COR-L47 (cell line): ENCODE results near the gene ANO1.

ENCODE experiments used
- DNase-seq: peaks from one replicate; lab custom pipeline; 2025; lab: John Stamatoyannopoulos, UW

ANO1 gene

GRCh38 chr11:70164705-70165104 lies 86.6 kb downstream of the ANO1 start:
- no peak for DNase-seq

- DNase-seq, result no peak
These were observed 89.0 kb downstream of the ANO1 start for GRCh38 chr11:70167120-70167519.

DNA sequence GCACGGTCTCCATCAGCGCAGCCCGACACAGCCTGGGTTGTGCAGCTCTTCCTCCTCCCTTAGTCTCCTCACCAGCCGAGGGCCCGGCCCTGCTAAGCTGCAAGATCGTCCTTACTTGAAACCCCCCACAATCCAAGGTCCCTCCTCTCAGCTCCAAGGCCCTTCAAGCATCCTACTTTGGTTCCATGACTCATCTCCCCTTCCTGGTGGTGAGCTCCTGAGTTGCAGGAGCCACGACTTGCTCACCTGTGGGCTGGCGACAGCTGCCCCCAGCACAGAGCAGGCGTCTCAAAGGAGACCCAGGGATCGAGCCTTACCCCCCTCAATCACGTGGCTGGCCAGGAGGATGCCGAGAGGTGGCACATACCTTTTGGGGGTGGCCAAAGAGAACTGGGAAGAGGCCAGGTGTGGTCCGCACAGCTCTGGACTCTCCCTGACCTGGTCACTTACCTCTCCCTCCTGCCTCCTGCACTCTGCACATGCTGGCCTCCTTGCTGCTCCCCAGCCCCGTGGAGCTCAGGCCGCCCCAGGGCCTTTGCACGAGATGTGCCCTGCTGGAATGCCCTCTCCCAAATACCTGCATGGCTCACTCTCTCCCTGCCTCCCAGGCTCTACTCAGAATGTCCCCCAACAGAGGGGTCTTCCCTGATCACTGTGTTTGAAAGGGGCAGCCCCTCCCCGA lies 89.7 kb downstream of the ANO1 start:
- DNase-seq, result no peak

GRCh38 chr11:70168405-70168754 lies 90.3 kb downstream of the ANO1 start:
- DNase-seq, result no peak

DNA sequence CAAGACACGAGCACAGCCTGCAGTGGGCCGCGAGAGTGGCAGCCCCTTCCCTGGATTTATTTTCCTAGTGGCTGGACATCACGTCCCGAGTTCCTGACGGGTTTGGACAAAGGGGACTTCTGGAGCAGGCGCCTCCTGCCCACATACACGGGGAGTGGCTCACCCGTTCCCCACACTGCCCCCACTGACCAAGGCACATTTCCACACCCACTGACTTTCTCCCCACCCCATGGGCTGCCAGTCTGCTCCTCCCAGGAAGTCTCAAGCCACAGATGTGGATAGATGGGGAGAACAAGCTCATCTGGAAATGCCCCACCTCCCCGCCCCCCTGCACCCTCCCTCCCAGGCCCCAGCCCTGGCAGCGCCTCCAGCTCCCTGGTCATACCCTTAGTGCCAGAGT lies 91.0 kb downstream of the ANO1 start:
- DNase-seq, result no peak

- DNase-seq, result no peak
These were observed 91.5 kb downstream of the ANO1 start for GRCh38 chr11:70169632-70170031.

GRCh38 chr11:70170596-70171210 lies 92.6 kb downstream of the ANO1 start:
- DNase-seq, result no peak

- no peak for DNase-seq
These were observed 94.9 kb downstream of the ANO1 start for GRCh38 chr11:70173018-70173417.

DNA sequence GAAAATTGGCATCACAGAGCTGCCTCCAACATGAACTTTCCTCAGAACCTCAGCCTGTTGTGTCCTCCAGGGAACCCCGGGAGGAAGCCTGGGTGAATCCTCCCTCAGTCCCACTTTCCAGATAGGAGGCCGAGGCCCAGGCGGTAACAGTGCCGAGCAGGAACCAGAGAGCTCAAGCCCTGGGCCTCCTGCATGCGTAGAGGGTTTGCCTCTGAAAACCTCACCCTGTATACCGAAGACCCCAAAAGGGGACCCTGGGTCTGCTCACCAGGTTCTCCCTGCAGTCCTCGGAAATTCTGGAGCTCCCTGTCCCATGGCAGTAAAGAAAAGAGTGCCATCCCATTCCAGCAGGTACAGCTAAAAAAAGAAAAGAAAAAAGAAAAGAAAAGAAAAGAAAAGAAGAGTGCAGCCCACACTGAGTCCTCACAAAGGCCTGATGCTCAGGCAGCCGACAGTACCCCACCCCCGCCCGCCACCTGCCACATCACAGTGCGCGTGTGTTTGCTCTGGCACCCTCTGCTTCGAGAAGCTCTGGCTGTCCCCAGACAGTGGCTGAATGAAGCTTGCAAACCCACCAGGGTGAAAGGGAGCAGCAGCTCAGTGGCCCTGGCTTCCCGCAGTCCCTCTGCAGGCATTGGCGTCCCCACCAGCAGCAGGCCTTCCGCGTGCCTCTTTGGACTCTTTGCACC lies 96.6 kb downstream of the ANO1 start:
- peak; percentile 46 for DNase-seq

GRCh38 chr11:70175236-70175698 lies 97.2 kb downstream of the ANO1 start:
- DNase-seq, result no peak

- DNase-seq, result no peak
These were observed 99.0 kb downstream of the ANO1 start for GRCh38 chr11:70176940-70177689.

DNA sequence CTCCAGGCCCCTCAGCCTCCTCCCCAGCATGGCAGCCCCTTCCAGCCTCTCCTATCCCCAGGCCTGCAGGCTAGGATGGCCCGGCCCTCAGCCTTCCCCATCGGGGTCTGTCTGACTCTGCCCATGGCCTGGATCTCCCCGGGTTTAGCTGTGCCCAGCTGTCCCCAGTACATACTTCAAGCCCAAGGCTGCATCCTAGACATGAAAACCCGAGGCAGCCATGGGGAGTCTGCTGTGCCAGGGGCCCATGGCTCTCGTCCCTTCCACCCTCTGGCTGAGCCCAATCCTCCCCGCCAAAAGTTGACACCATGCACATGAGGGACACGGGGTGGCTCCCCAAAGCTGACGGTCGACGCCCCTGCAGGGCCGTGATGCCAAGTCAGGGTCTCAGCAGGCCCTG lies 102.8 kb downstream of the ANO1 start:
- no peak for DNase-seq

DNA sequence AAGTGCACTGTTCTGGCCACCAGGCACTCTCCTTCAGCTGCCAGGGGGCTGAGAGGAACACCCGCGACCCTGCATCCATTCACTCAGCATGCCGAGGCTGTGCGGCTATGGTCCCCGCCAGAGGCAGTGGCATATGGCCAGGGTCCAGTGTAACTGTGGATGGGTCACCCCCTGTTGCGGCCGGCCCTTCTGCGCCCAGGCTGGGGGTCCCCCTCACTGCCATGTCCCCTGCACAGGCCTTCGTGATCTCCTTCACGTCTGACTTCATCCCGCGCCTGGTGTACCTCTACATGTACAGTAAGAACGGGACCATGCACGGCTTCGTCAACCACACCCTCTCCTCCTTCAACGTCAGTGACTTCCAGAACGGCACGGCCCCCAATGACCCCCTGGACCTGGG lies 104.1 kb downstream of the ANO1 start:
- DNase-seq, result no peak

- DNase-seq, result no peak
These were observed 104.9 kb downstream of the ANO1 start for GRCh38 chr11:70183032-70183431.

GRCh38 chr11:70183483-70184176 lies 105.5 kb downstream of the ANO1 start:
- DNase-seq, result no peak

- no peak for DNase-seq
These were observed 106.3 kb downstream of the ANO1 start for GRCh38 chr11:70184396-70184795.

GRCh38 chr11:70185348-70186055 lies 107.4 kb downstream of the ANO1 start:
- DNase-seq, result no peak

DNA sequence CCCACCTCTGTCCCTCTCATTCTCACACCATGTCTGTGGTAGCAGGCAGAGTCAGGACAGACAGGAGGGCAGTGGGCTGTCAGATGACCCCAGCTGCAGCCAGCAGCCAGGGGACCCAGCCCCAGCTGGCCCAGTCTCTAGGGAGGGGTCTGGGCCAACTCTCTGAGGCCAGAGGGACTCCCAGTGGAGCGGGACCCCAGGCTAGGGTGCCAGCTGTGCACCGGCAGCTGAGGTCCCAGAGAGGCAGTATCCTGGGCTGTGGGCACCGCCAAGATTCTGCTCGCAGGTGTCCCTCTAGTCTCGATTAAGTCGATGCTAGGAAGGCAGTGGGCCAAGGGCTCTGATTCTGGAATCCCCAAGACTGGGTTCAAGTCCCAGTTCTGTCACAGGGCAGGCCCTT lies 108.3 kb downstream of the ANO1 start:
- no peak for DNase-seq

- no peak for DNase-seq
These were observed 108.8 kb downstream of the ANO1 start for GRCh38 chr11:70186936-70187335.

DNA sequence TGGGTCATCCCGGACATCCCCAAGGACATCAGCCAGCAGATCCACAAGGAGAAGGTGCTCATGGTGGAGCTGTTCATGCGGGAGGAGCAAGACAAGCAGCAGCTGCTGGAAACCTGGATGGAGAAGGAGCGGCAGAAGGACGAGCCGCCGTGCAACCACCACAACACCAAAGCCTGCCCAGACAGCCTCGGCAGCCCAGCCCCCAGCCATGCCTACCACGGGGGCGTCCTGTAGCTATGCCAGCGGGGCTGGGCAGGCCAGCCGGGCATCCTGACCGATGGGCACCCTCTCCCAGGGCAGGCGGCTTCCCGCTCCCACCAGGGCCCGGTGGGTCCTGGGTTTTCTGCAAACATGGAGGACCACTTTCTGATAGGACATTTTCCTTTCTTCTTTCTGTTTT lies 109.7 kb downstream of the ANO1 start:
- no peak for DNase-seq

DNA sequence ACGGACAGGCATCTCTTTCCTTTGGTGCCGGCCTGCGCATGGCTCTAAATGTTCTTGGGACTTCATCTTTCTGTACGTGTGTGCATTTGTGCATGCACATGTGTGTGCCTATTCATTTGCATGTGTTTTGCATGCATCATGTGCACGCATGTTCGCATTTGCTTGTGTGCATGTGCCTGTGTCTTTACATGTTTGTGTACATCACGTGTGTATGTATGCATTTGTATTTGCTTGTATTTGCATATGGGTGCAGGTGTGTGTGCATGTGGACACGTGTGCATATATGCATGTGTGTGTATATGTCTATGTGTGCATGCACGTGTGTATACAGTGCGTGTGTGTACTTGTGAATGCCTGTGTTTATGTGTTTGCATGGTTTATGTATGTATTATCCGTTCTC lies 111.5 kb downstream of the ANO1 start:
- DNase-seq, result no peak
